K562 (cell line): ENCODE measurements around the gene ZSCAN5C. TPM values are rescaled to one million over a fixed set of nuclear protein-coding genes. Genes with fewer than 3 reads are reported as not detected.

Experiments
- ARHGAP35 ChIP-seq: fragments of 450-650 bp; IDR thresholded peaks from 2 replicates; pipeline ENCODE4 v1.6.1; 2018; ENCODE audit not compliant: partially characterized antibody
- ASH1L ChIP-seq: fragments of 450-650 bp; IDR thresholded peaks from 2 replicates; pipeline ENCODE4 v1.6.1; 2018; ENCODE audit warnings: borderline replicate concordance, mild to moderate bottlenecking, low read depth; ENCODE audit not compliant: partially characterized antibody
- BCL6 ChIP-seq: fragments of 250-450 bp; sonication (Bioruptor Pico); IDR thresholded peaks from 2 replicates; pipeline ENCODE4 v1.4.0; 2020
- BRF1 ChIP-seq: IDR thresholded peaks from 3 replicates; pipeline ENCODE4 v1.6.1; 2011; ENCODE audit warnings: borderline replicate concordance, mild to moderate bottlenecking; ENCODE audit not compliant: insufficient read length; ENCODE audit errors: extremely low read depth
- CTBP1 ChIP-seq: fragments of 450-650 bp; IDR thresholded peaks from 2 replicates; pipeline ENCODE4 v1.6.1; 2016; ENCODE audit warnings: borderline replicate concordance
- DPF2 ChIP-seq: fragments of 450-650 bp; IDR thresholded peaks from 2 replicates; pipeline ENCODE4 v1.6.1; 2016
- EGR1 ChIP-seq: fragments of 450-650 bp; conservative IDR thresholded peaks from 2 replicates; pipeline ENCODE4 v1.6.1; 2017; ENCODE audit warnings: mild to moderate bottlenecking
- FOSL1 ChIP-seq: fragments of 200-800 bp; sonication (Bioruptor generic); conservative IDR thresholded peaks from 2 replicates; pipeline ENCODE4 v1.6.1; 2016; ENCODE audit warnings: missing genetic modification characterization, missing compliant biosample characterization
- GABPB1 ChIP-seq: sonication (generic); formaldehyde crosslinking; IDR thresholded peaks from 2 replicates; pipeline ENCODE4 v1.8.0; 2022; ENCODE audit warnings: mild to moderate bottlenecking, missing genetic modification reagents
- KDM4B ChIP-seq, 2 experiments: fragments of 450-650 bp in 1 of 2; sonication (generic) in 1 of 2; IDR thresholded peaks; 2 replicates each; pipeline ENCODE4 v1.6.1; 2016 to 2017; ENCODE audit warnings: borderline replicate concordance in 2 of 2, antibody characterized with exemption in 1 of 2, low read depth in 1 of 2, mild to moderate bottlenecking in 1 of 2
- MAFG ChIP-seq: fragments of 450-650 bp; conservative IDR thresholded peaks from 2 replicates; pipeline ENCODE4 v1.6.1; 2016; ENCODE audit warnings: missing genetic modification characterization, missing compliant biosample characterization
- MXI1 ChIP-seq: IDR thresholded peaks from 2 replicates; pipeline ENCODE4 v1.6.1; 2011; ENCODE audit warnings: low read depth, mild to moderate bottlenecking, improper control_type of control experiment, low read length
- NR2F6 ChIP-seq: fragments of 450-650 bp; formaldehyde crosslinking; IDR thresholded peaks from 2 replicates; pipeline ENCODE4 v1.4.0; 2020; ENCODE audit warnings: mild to moderate bottlenecking
- POLR2A ChIP-seq: fragments of 450-650 bp; conservative IDR thresholded peaks from 2 replicates; pipeline ENCODE4 v1.6.1; 2016
- SRSF7 ChIP-seq: fragments of 200-400 bp; formaldehyde crosslinking; optimal IDR thresholded peaks from 2 replicates; pipeline ENCODE3; 2017; ENCODE audit warnings: mild to moderate bottlenecking, low read depth, low read length
- STAT5B ChIP-seq: fragments of 250-450 bp; sonication (Bioruptor Pico); IDR thresholded peaks from 2 replicates; pipeline ENCODE4 v1.8.0; 2021; ENCODE audit warnings: mild to moderate bottlenecking, inconsistent platforms
- TFAM ChIP-seq: fragments of 250-450 bp; sonication (Bioruptor Pico); conservative IDR thresholded peaks from 2 replicates; pipeline ENCODE4 v1.5.0; 2021; ENCODE audit warnings: mild to moderate bottlenecking, moderate library complexity
- ZBTB17 ChIP-seq: fragments of 450-650 bp; formaldehyde crosslinking; IDR thresholded peaks from 2 replicates; pipeline ENCODE4 v1.4.0; 2020; ENCODE audit warnings: mild to moderate bottlenecking
- ZNF146 ChIP-seq: IDR thresholded peaks from one replicate; pipeline ENCODE4 v1.6.1; 2018; ENCODE audit warnings: missing compliant biosample characterization; ENCODE audit not compliant: unreplicated experiment
- ZNF165 ChIP-seq: fragments of 250-450 bp; sonication (Bioruptor Pico); IDR thresholded peaks from 2 replicates; pipeline ENCODE4 v1.4.0; 2020; ENCODE audit warnings: borderline replicate concordance
- ZNF175 ChIP-seq: fragments of 200-800 bp; sonication (Bioruptor generic); IDR thresholded peaks from 2 replicates; pipeline ENCODE4 v1.6.1; 2016; ENCODE audit warnings: low read depth, mild to moderate bottlenecking, missing genetic modification characterization, missing compliant biosample characterization
- ZNF76 ChIP-seq: fragments of 250-450 bp; sonication (Bioruptor Pico); IDR thresholded peaks from 2 replicates; pipeline ENCODE4 v1.4.0; 2020; ENCODE audit warnings: mild to moderate bottlenecking, moderate library complexity, borderline replicate concordance
- polyA plus RNA-seq, 8 experiments: library from polyadenylated mRNA; depleted of rRNA in 4 of 8; stranded (reverse) in 5 of 8; unstranded in 3 of 8; fragments of >200 nt; fragmentation: Nextera tagmentation in 2 of 8; fragmentation: Illumina TruSeq in 1 of 8; extraction: Ambion mirVana in 2 of 8; extraction: Trizol in 1 of 8; gene quantifications; 2 replicates each; pipeline versions ENCODE4 v1.2.1 to v1.2.3, GENCODE V29; 2011 to 2014; ENCODE audit warnings: inconsistent platforms in 1 of 8, missing spikeins in 1 of 8
- total RNA-seq, 7 experiments: library from RNA; depleted of rRNA in 6 of 7; stranded (reverse); fragments of >200 nt in 6 of 7; fragmentation: Illumina TruSeq in 2 of 7; extraction: Trizol in 2 of 7; gene quantifications; 2 replicates each; pipeline versions ENCODE4 v1.2.1 to v1.2.3, GENCODE V29; 2011 to 2021; ENCODE audit warnings: low replicate concordance in 1 of 7
- TF ChIP-seq, protein P1 (sequence below): fragments of 250-450 bp; sonication (Bioruptor Pico); IDR thresholded peaks from 2 replicates; pipeline ENCODE4 v1.5.0; 2021
- TF ChIP-seq, protein P2 (sequence below): fragments of 450-650 bp; IDR thresholded peaks from one replicate; pipeline ENCODE4 v1.6.1; 2018; ENCODE audit warnings: mild to moderate bottlenecking, moderate library complexity; ENCODE audit not compliant: partially characterized antibody
- TF ChIP-seq, protein P3 (sequence below): fragments of 450-650 bp; IDR thresholded peaks from 2 replicates; pipeline ENCODE4 v1.6.1; 2018; ENCODE audit warnings: mild to moderate bottlenecking, low read depth; ENCODE audit not compliant: partially characterized antibody
- TF ChIP-seq, protein P4 (sequence below): fragments of 450-650 bp; formaldehyde crosslinking; IDR thresholded peaks from 2 replicates; pipeline ENCODE4 v1.4.0; 2022; ENCODE audit warnings: missing genetic modification characterization

Gene ZSCAN5C
- total and polyA plus RNA-seq, 9 of the 15 experiments (the other 6 are each of a cell fraction or from before 2014, with no cell fraction given), result 0.07 TPM; not detected in 8

DNA sequence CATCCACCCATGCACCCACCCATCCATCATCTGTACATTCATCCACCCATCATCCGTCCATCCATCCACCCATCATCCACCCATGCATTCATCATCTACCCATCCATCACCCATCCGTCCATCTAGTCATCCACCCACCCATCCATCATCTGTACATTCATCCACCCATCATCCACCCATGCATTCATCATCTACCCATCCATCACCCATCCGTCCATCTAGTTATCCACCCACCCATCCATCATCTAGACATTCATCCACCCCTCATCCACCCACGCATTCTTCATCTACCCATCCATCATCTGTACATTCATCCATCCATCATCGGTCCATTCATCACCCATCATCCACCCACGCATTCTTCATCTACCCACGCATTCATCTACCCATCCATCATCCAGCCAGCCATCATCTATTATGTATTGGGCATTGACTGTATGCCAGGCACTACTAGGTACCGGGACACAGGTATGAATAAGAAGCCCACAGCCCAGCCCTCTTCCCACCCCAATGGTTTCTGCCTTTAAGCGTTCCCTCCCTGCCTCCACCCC, 43.0 kb upstream of the ZSCAN5C start (continued):
- TF ChIP-seq, protein P1, sequence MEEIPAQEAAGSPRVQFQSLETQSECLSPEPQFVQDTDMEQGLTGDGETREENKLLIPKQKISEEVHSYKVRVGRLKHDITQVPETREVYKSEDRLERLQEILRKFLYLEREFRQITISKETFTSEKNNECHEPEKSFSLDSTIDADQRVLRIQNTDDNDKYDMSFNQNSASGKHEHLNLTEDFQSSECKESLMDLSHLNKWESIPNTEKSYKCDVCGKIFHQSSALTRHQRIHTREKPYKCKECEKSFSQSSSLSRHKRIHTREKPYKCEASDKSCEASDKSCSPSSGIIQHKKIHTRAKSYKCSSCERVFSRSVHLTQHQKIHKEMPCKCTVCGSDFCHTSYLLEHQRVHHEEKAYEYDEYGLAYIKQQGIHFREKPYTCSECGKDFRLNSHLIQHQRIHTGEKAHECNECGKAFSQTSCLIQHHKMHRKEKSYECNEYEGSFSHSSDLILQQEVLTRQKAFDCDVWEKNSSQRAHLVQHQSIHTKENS (CRISPR knock-in tag), result no peak
- TF ChIP-seq NR2F6 (CRISPR knock-in tag) (no peak), BRF1 (no peak), ASH1L (no peak), DPF2 (peak; percentile 38; the same call in 1 of the 2 replicates), SRSF7 (no peak), ZNF76 (no peak), MAFG (no peak), FOSL1 (tag) (no peak), STAT5B (CRISPR knock-in tag) (no peak), POLR2A (no peak), ZNF175 (CRISPR knock-in tag) (no peak), MXI1 (no peak), ZBTB17 (no peak), TFAM (CRISPR knock-in tag) (no peak), KDM4B (IDR thresholded peaks at IDR 0.05; ENCODE audit: borderline replicate concordance in 2 of 2, low read depth in 1 of 2) (peak in 1 of 2 experiments; percentile 92; a peak in 1 of 4 replicates), ZNF146 (no peak), BCL6 (CRISPR knock-in tag) (no peak), ARHGAP35 (peak; percentile 98), GABPB1 (CRISPR knock-in tag) (no peak), ZNF165 (no peak), EGR1 (peak; percentile 99), CTBP1 (peak; percentile 56; the same call in 1 of the 2 replicates)
- TF ChIP-seq, protein P2, sequence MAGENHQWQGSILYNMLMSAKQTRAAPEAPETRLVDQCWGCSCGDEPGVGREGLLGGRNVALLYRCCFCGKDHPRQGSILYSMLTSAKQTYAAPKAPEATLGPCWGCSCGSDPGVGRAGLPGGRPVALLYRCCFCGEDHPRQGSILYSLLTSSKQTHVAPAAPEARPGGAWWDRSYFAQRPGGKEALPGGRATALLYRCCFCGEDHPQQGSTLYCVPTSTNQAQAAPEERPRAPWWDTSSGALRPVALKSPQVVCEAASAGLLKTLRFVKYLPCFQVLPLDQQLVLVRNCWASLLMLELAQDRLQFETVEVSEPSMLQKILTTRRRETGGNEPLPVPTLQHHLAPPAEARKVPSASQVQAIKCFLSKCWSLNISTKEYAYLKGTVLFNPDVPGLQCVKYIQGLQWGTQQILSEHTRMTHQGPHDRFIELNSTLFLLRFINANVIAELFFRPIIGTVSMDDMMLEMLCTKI, result no peak
- TF ChIP-seq, protein P3, sequence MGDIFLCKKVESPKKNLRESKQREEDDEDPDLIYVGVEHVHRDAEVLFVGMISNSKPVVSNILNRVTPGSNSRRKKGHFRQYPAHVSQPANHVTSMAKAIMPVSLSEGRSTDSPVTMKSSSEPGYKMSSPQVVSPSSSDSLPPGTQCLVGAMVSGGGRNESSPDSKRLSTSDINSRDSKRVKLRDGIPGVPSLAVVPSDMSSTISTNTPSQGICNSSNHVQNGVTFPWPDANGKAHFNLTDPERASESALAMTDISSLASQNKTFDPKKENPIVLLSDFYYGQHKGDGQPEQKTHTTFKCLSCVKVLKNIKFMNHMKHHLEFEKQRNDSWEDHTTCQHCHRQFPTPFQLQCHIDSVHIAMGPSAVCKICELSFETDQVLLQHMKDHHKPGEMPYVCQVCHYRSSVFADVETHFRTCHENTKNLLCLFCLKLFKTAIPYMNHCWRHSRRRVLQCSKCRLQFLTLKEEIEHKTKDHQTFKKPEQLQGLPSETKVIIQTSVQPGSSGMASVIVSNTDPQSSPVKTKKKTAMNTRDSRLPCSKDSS, result peak; percentile 54
- TF ChIP-seq, protein P4, sequence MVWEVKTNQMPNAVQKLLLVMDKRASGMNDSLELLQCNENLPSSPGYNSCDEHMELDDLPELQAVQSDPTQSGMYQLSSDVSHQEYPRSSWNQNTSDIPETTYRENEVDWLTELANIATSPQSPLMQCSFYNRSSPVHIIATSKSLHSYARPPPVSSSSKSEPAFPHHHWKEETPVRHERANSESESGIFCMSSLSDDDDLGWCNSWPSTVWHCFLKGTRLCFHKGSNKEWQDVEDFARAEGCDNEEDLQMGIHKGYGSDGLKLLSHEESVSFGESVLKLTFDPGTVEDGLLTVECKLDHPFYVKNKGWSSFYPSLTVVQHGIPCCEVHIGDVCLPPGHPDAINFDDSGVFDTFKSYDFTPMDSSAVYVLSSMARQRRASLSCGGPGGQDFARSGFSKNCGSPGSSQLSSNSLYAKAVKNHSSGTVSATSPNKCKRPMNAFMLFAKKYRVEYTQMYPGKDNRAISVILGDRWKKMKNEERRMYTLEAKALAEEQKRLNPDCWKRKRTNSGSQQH (CRISPR knock-in tag), result no peak
